T-helper 22 cell (primary cell): Measurements from ENCODE around the gene CPEB4.

Experiments
- DNase-seq: peaks from one replicate; pipeline ENCODE4 v3.0.0-alpha.2; 2020; ENCODE audit warnings: low read depth

The CPEB4 gene

GRCh38 chr5:173945160-173945559 is 57.0 kb downstream of the CPEB4 start:
- no peak for DNase-seq

GRCh38 chr5:173946323-173946722 is 58.2 kb downstream of the CPEB4 start:
- DNase-seq, result no peak

- no peak for DNase-seq
Observed at GRCh38 chr5:173950829-173951228, 62.7 kb downstream of the CPEB4 start.

- DNase-seq, result no peak
Observed at GRCh38 chr5:173953528-173954090, 65.5 kb downstream of the CPEB4 start.

- DNase-seq, result no peak
Observed at GRCh38 chr5:173954671-173955521, 66.7 kb downstream of the CPEB4 start.

- no peak for DNase-seq
Observed at GRCh38 chr5:173960986-173961385, 72.8 kb downstream of the CPEB4 start.

GRCh38 chr5:173961418-173961817 is 73.3 kb downstream of the CPEB4 start:
- no peak for DNase-seq

- DNase-seq, result no peak
Observed at GRCh38 chr5:173962436-173962972, 74.4 kb downstream of the CPEB4 start.

GRCh38 chr5:173963182-173963838 is 75.2 kb downstream of the CPEB4 start:
- no peak for DNase-seq

GRCh38 chr5:173963867-173964441 is 75.8 kb downstream of the CPEB4 start:
- no peak for DNase-seq

GRCh38 chr5:173964506-173964905 is 76.4 kb downstream of the CPEB4 start:
- no peak for DNase-seq

- DNase-seq, result no peak
Observed at GRCh38 chr5:173967241-173967640, 79.1 kb downstream of the CPEB4 start.

- no peak for DNase-seq
Observed at GRCh38 chr5:173968154-173968797, 80.1 kb downstream of the CPEB4 start.

- DNase-seq, result no peak
Observed at GRCh38 chr5:173969167-173970049, 81.3 kb downstream of the CPEB4 start.

GRCh38 chr5:173970878-173971650 is 82.9 kb downstream of the CPEB4 start:
- no peak for DNase-seq

- no peak for DNase-seq
Observed at GRCh38 chr5:173971681-173972345, 83.7 kb downstream of the CPEB4 start.

GRCh38 chr5:173972607-173972924 is 84.4 kb downstream of the CPEB4 start:
- no peak for DNase-seq

- peak; percentile 45 for DNase-seq
Observed at GRCh38 chr5:173972925-173973615, 84.9 kb downstream of the CPEB4 start.

- no peak for DNase-seq
Observed at GRCh38 chr5:173973616-173973969, 85.4 kb downstream of the CPEB4 start.
